Neutrophil (primary cell): ENCODE results near the gene GRIP2.

Experiments used
- H3K27ac ChIP-seq: fragments of 200-600 bp; sonication (generic); 2 replicates; pipeline ENCODE4 v1.5.1; 2016; ENCODE audit warnings: mild to moderate bottlenecking, moderate library complexity
- H3K27me3 ChIP-seq: fragments of 200-600 bp; sonication (generic); 2 replicates; pipeline ENCODE4 v1.6.0; 2016; ENCODE audit warnings: mild to moderate bottlenecking
- H3K36me3 ChIP-seq: fragments of 200-600 bp; sonication (generic); 2 replicates; pipeline ENCODE4 v1.5.1; 2017
- H3K4me1 ChIP-seq, 2 experiments: fragments of 200-600 bp in 1 of 2; sonication (generic) in 1 of 2; 1 replicate in 1 of 2; 2 replicates in 1 of 2; pipeline versions ENCODE4 v1.5.1 to v1.6.1; 2013 to 2016; ENCODE audit warnings: low read depth in 1 of 2, low read length in 1 of 2, mild to moderate bottlenecking in 1 of 2, moderate library complexity in 1 of 2; ENCODE audit not compliant: control insufficient read depth in 1 of 2, insufficient read depth in 1 of 2
- H3K4me3 ChIP-seq, 2 experiments: fragments of 200-600 bp in 1 of 2; sonication (generic) in 1 of 2; 1 replicate in 1 of 2; 2 replicates in 1 of 2; pipeline ENCODE4 v1.5.1; 2013 to 2016; ENCODE audit warnings: low read depth in 1 of 2, low read length in 1 of 2, mild to moderate bottlenecking in 1 of 2, moderate library complexity in 1 of 2
- H3K9me3 ChIP-seq: fragments of 200-600 bp; sonication (generic); 2 replicates; pipeline ENCODE4 v1.5.1; 2016
- TF ChIP-seq, protein P1 (sequence below): fragments of 200-600 bp; sonication (generic); IDR thresholded peaks from 2 replicates; pipeline ENCODE4 v1.5.1; 2016; ENCODE audit warnings: antibody characterized with exemption

Gene GRIP2

GRCh38 chr3:14502472-14502871, 37.7 kb downstream of the GRIP2 start:
- H3K4me1 ChIP-seq, result no peaks in the 10 kb centered on the region
- no peaks in the 10 kb centered on the region for H3K36me3 ChIP-seq
- TF ChIP-seq, protein P1, sequence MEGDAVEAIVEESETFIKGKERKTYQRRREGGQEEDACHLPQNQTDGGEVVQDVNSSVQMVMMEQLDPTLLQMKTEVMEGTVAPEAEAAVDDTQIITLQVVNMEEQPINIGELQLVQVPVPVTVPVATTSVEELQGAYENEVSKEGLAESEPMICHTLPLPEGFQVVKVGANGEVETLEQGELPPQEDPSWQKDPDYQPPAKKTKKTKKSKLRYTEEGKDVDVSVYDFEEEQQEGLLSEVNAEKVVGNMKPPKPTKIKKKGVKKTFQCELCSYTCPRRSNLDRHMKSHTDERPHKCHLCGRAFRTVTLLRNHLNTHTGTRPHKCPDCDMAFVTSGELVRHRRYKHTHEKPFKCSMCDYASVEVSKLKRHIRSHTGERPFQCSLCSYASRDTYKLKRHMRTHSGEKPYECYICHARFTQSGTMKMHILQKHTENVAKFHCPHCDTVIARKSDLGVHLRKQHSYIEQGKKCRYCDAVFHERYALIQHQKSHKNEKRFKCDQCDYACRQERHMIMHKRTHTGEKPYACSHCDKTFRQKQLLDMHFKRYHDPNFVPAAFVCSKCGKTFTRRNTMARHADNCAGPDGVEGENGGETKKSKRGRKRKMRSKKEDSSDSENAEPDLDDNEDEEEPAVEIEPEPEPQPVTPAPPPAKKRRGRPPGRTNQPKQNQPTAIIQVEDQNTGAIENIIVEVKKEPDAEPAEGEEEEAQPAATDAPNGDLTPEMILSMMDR, result no peak
- H3K9me3 ChIP-seq, result no peaks in the 10 kb centered on the region
- H3K27ac ChIP-seq, result no peak overlapping the region
- peaks cover 11% of the 10 kb centered on the region for H3K27me3 ChIP-seq
- H3K4me3 ChIP-seq, result no peak overlapping the region

DNA sequence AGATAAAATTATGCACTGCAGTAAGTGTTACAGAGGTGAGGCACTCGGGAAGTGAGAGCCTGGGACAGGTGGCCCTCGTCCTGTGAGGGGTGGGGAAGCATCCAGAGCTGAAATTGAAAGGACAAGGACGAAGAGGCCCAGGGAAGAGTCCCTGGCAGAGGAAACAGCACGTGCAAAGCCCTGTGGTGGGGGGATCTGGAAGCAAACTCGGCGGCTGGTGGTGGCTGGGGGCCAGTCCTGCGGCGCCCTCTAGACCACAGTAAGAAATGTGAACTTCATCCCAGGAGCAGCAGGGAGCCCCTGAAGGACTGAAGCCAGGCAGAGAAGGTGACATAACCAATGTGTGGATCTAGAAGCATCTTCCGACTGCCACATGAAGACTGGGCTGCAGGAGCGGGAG, 42.8 kb downstream of the GRIP2 start:
- H3K9me3 ChIP-seq, result no peaks in the 10 kb centered on the region
- H3K27me3 ChIP-seq, result peaks cover 15% of the 10 kb centered on the region
- H3K27ac ChIP-seq, result no peak overlapping the region
- no peaks in the 10 kb centered on the region for H3K4me1 ChIP-seq
- peaks cover under 1% of the 10 kb centered on the region for H3K36me3 ChIP-seq
- no peak overlapping the region for H3K4me3 ChIP-seq
- TF ChIP-seq, protein P1, result no peak

- Histone ChIP-seq H3K27ac (no peak overlapping the region), H3K27me3 (peaks cover 15% of the 10 kb centered on the region), H3K4me1 (no peaks in the 10 kb centered on the region), H3K4me3 (no peak overlapping the region), H3K36me3 (peaks cover 10% of the 10 kb centered on the region), H3K9me3 (no peaks in the 10 kb centered on the region)
- TF ChIP-seq, protein P1, result no peak
These were observed 43.8 kb downstream of the GRIP2 start for GRCh38 chr3:14496351-14496750.

DNA sequence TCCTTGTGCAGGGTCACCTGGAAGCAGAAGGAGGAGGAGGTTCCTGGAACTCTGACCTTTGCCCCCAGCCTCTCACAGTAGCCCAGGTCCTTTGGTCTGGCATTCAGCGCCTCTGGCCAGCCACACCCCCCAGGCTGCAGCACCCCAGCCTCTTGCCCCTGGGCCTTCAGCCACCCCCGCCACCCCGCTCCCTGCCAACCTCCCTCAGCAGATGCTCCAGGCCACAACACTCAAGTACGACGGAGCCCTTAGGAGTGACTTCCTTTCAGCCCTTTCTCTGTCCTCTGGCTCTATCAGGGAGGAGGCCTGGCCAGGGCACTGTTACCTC, 45.2 kb downstream of the GRIP2 start:
- H3K4me1 ChIP-seq, result no peaks in the 10 kb centered on the region
- H3K9me3 ChIP-seq, result no peaks in the 10 kb centered on the region
- no peak overlapping the region for H3K27ac ChIP-seq
- peaks cover 15% of the 10 kb centered on the region for H3K27me3 ChIP-seq
- TF ChIP-seq, protein P1, result no peak
- H3K4me3 ChIP-seq, result no peak overlapping the region
- H3K36me3 ChIP-seq, result peaks cover 24% of the 10 kb centered on the region

DNA sequence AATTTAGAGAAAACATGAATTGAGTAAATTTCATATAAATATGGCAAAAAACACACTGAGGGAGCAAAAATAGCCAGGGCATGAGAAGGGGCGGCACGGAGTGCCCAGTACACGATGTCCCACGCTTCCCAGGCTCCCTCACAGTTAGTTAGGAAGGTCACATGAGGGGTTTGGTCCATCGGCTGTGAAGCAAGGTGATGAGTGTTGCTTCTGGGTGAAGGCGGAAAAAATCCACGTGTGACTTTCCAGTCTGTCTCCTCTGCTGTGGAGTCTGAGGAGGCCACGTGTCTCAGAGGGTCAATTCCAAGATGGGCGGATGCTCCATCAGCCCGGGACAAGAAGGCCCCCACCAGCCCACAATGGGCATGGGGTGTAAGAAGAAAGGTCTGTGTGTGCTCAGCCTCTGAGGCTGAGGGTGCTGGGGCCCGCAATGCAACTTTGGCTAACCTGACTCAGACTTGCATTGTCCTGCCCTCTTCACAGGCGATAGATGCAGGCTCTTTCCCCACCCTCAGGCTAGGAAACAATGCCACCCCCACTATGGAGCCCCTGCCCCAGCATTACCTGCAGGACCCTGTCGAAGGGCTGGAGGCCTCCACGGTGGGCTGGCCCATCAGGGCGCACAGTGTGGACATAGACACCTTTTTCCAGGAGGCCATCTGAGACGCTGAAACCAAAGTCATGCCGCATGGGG, 45.7 kb downstream of the GRIP2 start:
- H3K9me3 ChIP-seq, result no peaks in the 10 kb centered on the region
- H3K4me3 ChIP-seq, result no peak overlapping the region
- H3K36me3 ChIP-seq, result peaks cover 29% of the 10 kb centered on the region
- H3K4me1 ChIP-seq, result no peaks in the 10 kb centered on the region
- TF ChIP-seq, protein P1, result no peak
- no peak overlapping the region for H3K27ac ChIP-seq
- peaks cover 15% of the 10 kb centered on the region for H3K27me3 ChIP-seq
